Endothelial cell of umbilical vein (primary cell): ENCODE data around the gene IL22RA1. TPM values are rescaled to one million over a fixed set of nuclear protein-coding genes. Genes with fewer than 3 reads are reported as not detected.

ENCODE experiments used
- BruUV-seq: library from RNA; stranded (reverse); fragments of 400-500 nt; replicated peaks from 2 replicates; lab custom pipeline; 2021; lab: Mats Ljungman, UMichigan
- CTCF ChIA-PET: fragments of 300-600, 350-600 bp; sonication (Branson Sonifier 250); formaldehyde crosslinking; loops from one replicate; lab custom pipeline; 2021; ENCODE audit warnings: antibody characterized with exemption, inconsistent platforms; lab: Charles Lee
- POLR2A ChIA-PET: fragments of 300-600, 350-600 bp; sonication (Branson Sonifier 250); formaldehyde crosslinking; loops from one replicate; lab custom pipeline; 2021; ENCODE audit warnings: antibody characterized with exemption, inconsistent platforms; lab: Charles Lee
- DNase-seq: peaks from one replicate; pipeline ENCODE4 v3.0.0-alpha.2; 2011; ENCODE audit warnings: low read depth, low spot score
- FAIRE-seq: peaks from 2 replicates; lab custom pipeline; 2011; peaks lifted over from hg19 to GRCh38; lab: Jason Lieb, UNC
- H2AFZ ChIP-seq: 2 replicates; pipeline ENCODE4 v1.6.0; 2012; ENCODE audit warnings: low read depth, low read length, control low read depth, inconsistent platforms
- H3K27ac ChIP-seq: 2 replicates; pipeline ENCODE4 v1.5.1; 2011; ENCODE audit warnings: low read depth, mild to moderate bottlenecking, control low read depth, low read length, moderate library complexity; ENCODE audit not compliant: insufficient read depth
- H3K27me3 ChIP-seq, 2 experiments: 2 replicates each; pipeline versions ENCODE4 v1.6.0 to v1.6.1; 2011; ENCODE audit warnings: low read length in 2 of 2, mixed read lengths in 1 of 2; ENCODE audit not compliant: control insufficient read depth in 2 of 2, insufficient read depth in 2 of 2
- H3K36me3 ChIP-seq, 2 experiments: 2 replicates in 1 of 2; 3 replicates in 1 of 2; pipeline ENCODE4 v1.5.1; 2011; ENCODE audit warnings: low read length in 2 of 2, mild to moderate bottlenecking in 1 of 2, moderate library complexity in 1 of 2; ENCODE audit not compliant: control insufficient read depth in 2 of 2, insufficient read depth in 2 of 2; ENCODE audit errors: extremely low read depth in 1 of 2
- H3K4me1 ChIP-seq: 3 replicates; pipeline ENCODE4 v1.5.1; 2011; ENCODE audit warnings: mild to moderate bottlenecking, low read length; ENCODE audit not compliant: control insufficient read depth, insufficient read depth; ENCODE audit errors: extremely low read depth
- H3K4me2 ChIP-seq: 2 replicates; pipeline ENCODE4 v1.6.1; 2011; ENCODE audit warnings: low read length, control low read depth, mixed read lengths; ENCODE audit not compliant: insufficient read depth
- H3K4me3 ChIP-seq, 3 experiments: fragments of 200-600 bp in 1 of 3; sonication (generic), shearing (Covaris generic) in 1 of 3; replicated peaks in 1 of 3; 2 replicates each; pipeline ENCODE4 v1.5.1; 2011 to 2016; ENCODE audit warnings: control low read depth in 3 of 3, low read length in 3 of 3, mild to moderate bottlenecking in 2 of 3, inconsistent platforms in 1 of 3, low read depth in 1 of 3, moderate library complexity in 1 of 3; ENCODE audit not compliant: insufficient read depth in 1 of 3
- H3K79me2 ChIP-seq: 2 replicates; pipeline ENCODE4 v1.6.0; 2012; ENCODE audit warnings: low read length, inconsistent platforms; ENCODE audit not compliant: control insufficient read depth, insufficient read depth
- H3K9ac ChIP-seq: replicated peaks from 2 replicates; pipeline ENCODE3; 2011; ENCODE audit warnings: low read length, control low read depth; ENCODE audit not compliant: insufficient read depth; ENCODE audit errors: extremely low read depth
- H3K9me1 ChIP-seq: replicated peaks from 3 replicates; pipeline ENCODE4 v1.6.0; 2011; ENCODE audit warnings: mild to moderate bottlenecking, low read length; ENCODE audit not compliant: control insufficient read depth, insufficient read depth; ENCODE audit errors: extremely low read depth
- H3K9me3 ChIP-seq: replicated peaks from 2 replicates; pipeline ENCODE4 v1.5.1; 2012; ENCODE audit warnings: low read length, inconsistent platforms; ENCODE audit not compliant: control insufficient read depth, insufficient read depth
- H4K20me1 ChIP-seq: replicated peaks from 2 replicates; pipeline ENCODE3; 2011; ENCODE audit warnings: mild to moderate bottlenecking, low read length; ENCODE audit not compliant: control insufficient read depth, insufficient read depth; ENCODE audit errors: extremely low read depth
- EZH2 ChIP-seq: IDR thresholded peaks from 2 replicates; pipeline ENCODE4 v1.6.1; 2012; ENCODE audit warnings: borderline replicate concordance, low read depth, mild to moderate bottlenecking, moderate library complexity, low read length, inconsistent platforms; ENCODE audit not compliant: severe bottlenecking
- FOS ChIP-seq: IDR thresholded peaks from 2 replicates; pipeline ENCODE4 v1.6.1; 2011; ENCODE audit warnings: mild to moderate bottlenecking, low read length, moderate library complexity, borderline replicate concordance; ENCODE audit not compliant: insufficient read depth
- GATA2 ChIP-seq: IDR thresholded peaks from 2 replicates; pipeline ENCODE4 v1.7.0; 2011; ENCODE audit warnings: low read depth, mild to moderate bottlenecking, moderate library complexity, mixed read lengths, low read length; ENCODE audit not compliant: insufficient read length, insufficient read depth
- JUN ChIP-seq: IDR thresholded peaks from 2 replicates; pipeline ENCODE4 v1.6.1; 2011; ENCODE audit warnings: borderline replicate concordance, low read depth; ENCODE audit not compliant: insufficient read length, insufficient read depth
- MYC ChIP-seq: IDR thresholded peaks from one replicate; pipeline ENCODE4 v1.6.1; 2011; ENCODE audit warnings: mild to moderate bottlenecking, low read depth, low read length
- POLR2A ChIP-seq: IDR thresholded peaks from 2 replicates; pipeline ENCODE4 v1.6.1; 2012; ENCODE audit warnings: low read depth, mild to moderate bottlenecking, control low read depth, low read length
- POLR2AphosphoS5 ChIP-seq: IDR thresholded peaks from 2 replicates; pipeline ENCODE4 v1.6.1; 2012; ENCODE audit warnings: low read depth, mild to moderate bottlenecking, control low read depth, low read length, moderate library complexity; ENCODE audit not compliant: insufficient read depth
- dilution Hi-C: fragments of 300-500 bp; cut with MboI; formaldehyde crosslinking; loops from one replicate; pipeline ENCODE4 v1.15.0; 2019; ENCODE audit warnings: low sequenced_read_pairs; ENCODE audit not compliant: extremely low pct_ligation_motif_present
- intact Hi-C: fragments of 100-400 bp; cut with micrococcal nuclease; formaldehyde crosslinking; loops from one replicate; pipeline ENCODE4 v1.10.0; 2022
- polyA plus RNA-seq, 4 experiments: library from polyadenylated mRNA; depleted of rRNA in 3 of 4; stranded (reverse) in 3 of 4; unstranded in 1 of 4; fragments of >200 nt; gene quantifications; 2 replicates each; pipeline versions ENCODE4 v1.2.1 to v1.2.3, GENCODE V29; 2011 to 2012; ENCODE audit warnings: missing spikeins in 1 of 4
- total RNA-seq: library from RNA; stranded (reverse); gene quantifications from 2 replicates; pipeline ENCODE4 v1.2.3, GENCODE V29; 2021
- TF ChIP-seq, protein P1 (sequence below), 2 donors: IDR thresholded peaks; 1 replicate in 1 of 2; 2 replicates in 1 of 2; pipeline ENCODE4 v1.5.1; 2011; ENCODE audit warnings: low read length in 2 of 2, mild to moderate bottlenecking in 2 of 2, moderate library complexity in 2 of 2, control low read depth in 1 of 2, inconsistent platforms in 1 of 2, low read depth in 1 of 2; ENCODE audit not compliant: insufficient read depth in 1 of 2; ENCODE audit errors: extremely low read depth in 1 of 2
- TF ChIP-seq, protein P2 (sequence below): IDR thresholded peaks from 2 replicates; pipeline ENCODE4 v1.6.1; 2011; ENCODE audit not compliant: insufficient read depth, insufficient read length

IL22RA1 gene
- total and polyA plus RNA-seq, 2 donors (not counting 3 experiments of a cell fraction or from before 2014, with no cell fraction given), result not detected

DNA sequence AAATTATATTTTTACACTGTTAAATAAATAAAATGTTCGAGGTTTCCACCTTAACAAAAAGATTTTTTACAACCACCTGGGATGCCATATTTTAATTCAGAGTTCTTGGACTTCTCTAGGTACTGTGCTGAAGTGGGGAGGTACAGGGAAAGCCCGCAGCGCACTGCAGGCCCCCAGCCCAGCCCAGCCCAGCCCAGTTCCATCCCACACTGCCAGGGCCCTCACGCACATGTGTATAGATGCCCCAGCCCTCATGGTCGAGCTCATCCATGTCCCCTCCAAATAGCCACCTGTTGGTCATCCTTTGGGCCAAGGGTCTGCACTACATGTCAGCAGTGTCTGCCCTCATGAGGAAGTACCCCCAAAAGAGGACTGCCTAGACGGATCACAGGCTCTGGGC lies 19.3 kb downstream of the IL22RA1 start:
- dilution Hi-C loops (no loop called here), intact Hi-C loops (no loop called here)
- no peak overlapping the region for H2AFZ ChIP-seq
- no TSS peak for BruUV-seq
- DNase-seq, result no peak
- no peaks in the 10 kb centered on the region for H3K9me3 ChIP-seq
- no peaks in the 10 kb centered on the region for H3K36me3 ChIP-seq
- H3K79me2 ChIP-seq, result no peaks in the 10 kb centered on the region
- no peak overlapping the region for H3K4me3 ChIP-seq
- no peaks in the 10 kb centered on the region for H4K20me1 ChIP-seq
- no peaks in the 10 kb centered on the region for H3K27me3 ChIP-seq
- TF ChIP-seq MYC (no peak), GATA2 (no peak)
- H3K27ac ChIP-seq, result no peak overlapping the region
- H3K4me2 ChIP-seq, result no peak overlapping the region
- FAIRE-seq, result no peak
- H3K9ac ChIP-seq, result no peak overlapping the region
- POLR2A ChIA-PET, result no interaction called here
- H3K9me1 ChIP-seq, result no peaks in the 10 kb centered on the region
- H3K4me1 ChIP-seq, result no peaks in the 10 kb centered on the region
- CTCF ChIA-PET, result no interaction called here

DNA sequence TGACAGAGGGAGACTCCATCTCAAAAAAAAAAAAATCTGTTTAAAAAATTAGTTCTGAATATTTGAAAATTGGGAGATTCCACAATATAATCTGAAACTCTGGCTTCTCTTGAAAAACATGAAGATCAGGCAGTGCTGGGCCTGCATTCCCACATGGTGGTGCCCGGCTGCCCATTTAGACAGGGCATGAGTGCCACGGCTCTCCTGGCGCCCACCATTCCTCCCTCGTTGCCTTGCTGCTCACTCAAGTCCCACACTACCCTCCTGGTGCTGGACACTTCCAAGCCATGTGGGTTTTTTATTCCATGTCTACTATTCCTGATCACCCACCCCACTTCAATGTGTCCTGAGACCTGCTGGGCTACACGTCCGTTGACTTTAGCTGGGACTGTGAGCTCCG lies 20.2 kb downstream of the IL22RA1 start:
- CTCF ChIA-PET, result no interaction called here
- POLR2A ChIA-PET, result no interaction called here
- Histone ChIP-seq H3K9me1 (no peaks in the 10 kb centered on the region), H3K27me3 (no peaks in the 10 kb centered on the region), H3K79me2 (no peaks in the 10 kb centered on the region), H3K36me3 (no peaks in the 10 kb centered on the region), H3K9me3 (no peaks in the 10 kb centered on the region), H3K27ac (no peak overlapping the region), H3K4me1 (no peaks in the 10 kb centered on the region), H3K4me2 (no peak overlapping the region), H2AFZ (no peak overlapping the region), H3K4me3 (no peak overlapping the region), H4K20me1 (no peaks in the 10 kb centered on the region), H3K9ac (no peak overlapping the region)
- dilution Hi-C loops, result no loop called here
- no peak for TF ChIP-seq MYC
- TF ChIP-seq EZH2, result no peak
- TF ChIP-seq, protein P1, sequence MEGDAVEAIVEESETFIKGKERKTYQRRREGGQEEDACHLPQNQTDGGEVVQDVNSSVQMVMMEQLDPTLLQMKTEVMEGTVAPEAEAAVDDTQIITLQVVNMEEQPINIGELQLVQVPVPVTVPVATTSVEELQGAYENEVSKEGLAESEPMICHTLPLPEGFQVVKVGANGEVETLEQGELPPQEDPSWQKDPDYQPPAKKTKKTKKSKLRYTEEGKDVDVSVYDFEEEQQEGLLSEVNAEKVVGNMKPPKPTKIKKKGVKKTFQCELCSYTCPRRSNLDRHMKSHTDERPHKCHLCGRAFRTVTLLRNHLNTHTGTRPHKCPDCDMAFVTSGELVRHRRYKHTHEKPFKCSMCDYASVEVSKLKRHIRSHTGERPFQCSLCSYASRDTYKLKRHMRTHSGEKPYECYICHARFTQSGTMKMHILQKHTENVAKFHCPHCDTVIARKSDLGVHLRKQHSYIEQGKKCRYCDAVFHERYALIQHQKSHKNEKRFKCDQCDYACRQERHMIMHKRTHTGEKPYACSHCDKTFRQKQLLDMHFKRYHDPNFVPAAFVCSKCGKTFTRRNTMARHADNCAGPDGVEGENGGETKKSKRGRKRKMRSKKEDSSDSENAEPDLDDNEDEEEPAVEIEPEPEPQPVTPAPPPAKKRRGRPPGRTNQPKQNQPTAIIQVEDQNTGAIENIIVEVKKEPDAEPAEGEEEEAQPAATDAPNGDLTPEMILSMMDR (IDR thresholded peaks at IDR 0.05; ENCODE audit: extremely low read depth in 1 of 2, insufficient read depth in 1 of 2, low read depth in 1 of 2, low read length in 2 of 2), result no peak
- no peak for TF ChIP-seq JUN
- no peak for TF ChIP-seq POLR2A
- TF ChIP-seq POLR2AphosphoS5, result no peak
- no peak for TF ChIP-seq FOS
- TF ChIP-seq, protein P2, sequence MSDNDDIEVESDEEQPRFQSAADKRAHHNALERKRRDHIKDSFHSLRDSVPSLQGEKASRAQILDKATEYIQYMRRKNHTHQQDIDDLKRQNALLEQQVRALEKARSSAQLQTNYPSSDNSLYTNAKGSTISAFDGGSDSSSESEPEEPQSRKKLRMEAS, result no peak
- no peak for TF ChIP-seq GATA2
- DNase-seq (no peak), FAIRE-seq (no peak)
- intact Hi-C loops, result no loop called here
- no TSS peak for BruUV-seq
